Central memory CD8-positive, alpha-beta T cell (primary cell): ENCODE results near the gene KRTAP16-1.

Experiments
- ATAC-seq: fragments of 150-1000 bp; cut with Tn5 transposase; replicated peaks from 2 replicates; pipeline ENCODE4 v1.10.0; 2022; ENCODE audit warnings: mild to moderate bottlenecking, moderate FRiP score, moderate number of reproducible peaks; ENCODE audit not compliant: poor library complexity, severe bottlenecking; ENCODE audit errors: extremely low read depth
- DNase-seq, 2 donors: peaks; one replicate each; pipeline ENCODE4 v3.0.0; 2021; ENCODE audit warnings: low spot score in 2 of 2
- H3K27ac Mint-ChIP-seq: one replicate; pipeline ENCODE4 v1.8.0; 2022; ENCODE audit warnings: low read depth, mild to moderate bottlenecking, moderate library complexity, mixed read lengths
- H3K27me3 Mint-ChIP-seq: one replicate; pipeline ENCODE4 v1.8.0; 2022; ENCODE audit warnings: mixed read lengths
- H3K36me3 Mint-ChIP-seq: one replicate; pipeline ENCODE4 v1.8.0; 2022; ENCODE audit warnings: mild to moderate bottlenecking, moderate library complexity, mixed read lengths; ENCODE audit not compliant: insufficient read depth
- H3K4me1 Mint-ChIP-seq: one replicate; pipeline ENCODE4 v1.8.0; 2022; ENCODE audit warnings: mixed read lengths
- H3K4me3 Mint-ChIP-seq: one replicate; pipeline ENCODE4 v1.8.0; 2022; ENCODE audit warnings: mild to moderate bottlenecking, moderate library complexity, mixed read lengths
- H3K9me3 Mint-ChIP-seq: one replicate; pipeline ENCODE4 v1.8.0; 2022; ENCODE audit warnings: mixed read lengths

The KRTAP16-1 gene

DNA sequence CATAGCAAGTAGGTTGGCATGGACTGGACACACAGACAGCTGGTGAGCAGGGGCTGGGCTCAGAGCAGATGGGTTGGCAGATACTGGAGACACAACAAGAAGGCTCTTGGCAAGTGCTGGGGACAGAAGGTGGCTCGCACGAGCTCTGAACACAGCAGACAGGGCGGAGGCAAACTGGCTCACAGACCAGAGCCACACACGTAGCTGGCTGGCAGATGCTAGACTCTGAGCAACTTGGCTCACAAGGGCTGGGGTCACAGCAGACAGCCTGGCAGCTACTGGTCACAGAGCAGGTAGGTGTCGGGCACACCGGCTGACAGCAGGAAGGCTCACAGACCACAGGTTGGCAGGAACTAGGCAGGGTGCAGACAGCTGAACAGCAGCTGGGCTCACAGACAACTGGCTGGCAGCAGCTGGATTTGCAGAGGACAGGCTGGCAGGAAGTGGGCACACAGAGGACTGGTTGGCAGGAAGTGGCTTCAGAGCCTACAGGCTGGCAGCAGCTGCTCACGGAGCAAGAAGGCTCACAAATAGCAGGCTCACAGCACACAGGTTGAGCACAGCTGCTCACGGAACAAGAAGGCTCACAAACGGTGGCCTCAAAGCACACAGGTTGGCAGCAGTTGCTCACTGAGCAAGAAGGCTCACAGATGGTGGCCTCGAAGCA, 725 bp downstream of the KRTAP16-1 start:
- ATAC-seq, result peak; percentile 86
- Mint-ChIP-seq H3K9me3 (no peaks in the 10 kb centered on the region), H3K27ac (peak overlapping the region; percentile 98), H3K27me3 (no peaks in the 10 kb centered on the region), H3K36me3 (peaks cover 18% of the 10 kb centered on the region), H3K4me1 (peaks cover 50% of the 10 kb centered on the region), H3K4me3 (peak overlapping the region; percentile 68)
- peak; percentile 70 to 89 for DNase-seq

- Mint-ChIP-seq H3K9me3 (no peaks in the 10 kb centered on the region), H3K27ac (peak overlapping the region; percentile 98), H3K4me3 (peak overlapping the region; percentile 68), H3K36me3 (peaks cover 17% of the 10 kb centered on the region), H3K4me1 (peaks cover 50% of the 10 kb centered on the region), H3K27me3 (no peaks in the 10 kb centered on the region)
- DNase-seq, result no peak
- ATAC-seq, result no peak
These were observed 1.5 kb downstream of the KRTAP16-1 start for GRCh38 chr17:41307647-41308046.

- Mint-ChIP-seq H3K36me3 (peaks cover 11% of the 10 kb centered on the region), H3K4me3 (no peak overlapping the region), H3K4me1 (peaks cover 38% of the 10 kb centered on the region), H3K27ac (no peak overlapping the region), H3K9me3 (no peaks in the 10 kb centered on the region), H3K27me3 (peaks cover 8% of the 10 kb centered on the region)
- DNase-seq (no peak), ATAC-seq (no peak)
These were observed 5.0 kb downstream of the KRTAP16-1 start for GRCh38 chr17:41304091-41304490.

GRCh38 chr17:41302981-41303380, 6.1 kb downstream of the KRTAP16-1 start:
- DNase-seq (no peak), ATAC-seq (no peak)
- Mint-ChIP-seq H3K27me3 (peaks cover 9% of the 10 kb centered on the region), H3K27ac (no peak overlapping the region), H3K4me3 (no peak overlapping the region), H3K36me3 (peaks cover 1% of the 10 kb centered on the region), H3K4me1 (peaks cover 27% of the 10 kb centered on the region), H3K9me3 (no peaks in the 10 kb centered on the region)

- ATAC-seq (no peak), DNase-seq (no peak)
- Mint-ChIP-seq H3K36me3 (no peaks in the 10 kb centered on the region), H3K27me3 (peaks cover 9% of the 10 kb centered on the region), H3K9me3 (no peaks in the 10 kb centered on the region), H3K4me1 (peaks cover 19% of the 10 kb centered on the region), H3K27ac (peak within 1 kb of the TSS; percentile 39), H3K4me3 (no peak within 1 kb of the TSS)
These were observed 6.9 kb downstream of the KRTAP16-1 start, which contains the start of gene KRTAP29-1 for GRCh38 chr17:41301916-41302901. KRTAP29-1 (minus strand) TSS chr17:41302851; CDS start chr17:41302851, 0 bp downstream.

- Mint-ChIP-seq H3K4me1 (peaks cover 10% of the 10 kb centered on the region), H3K4me3 (no peak overlapping the region), H3K27ac (peak overlapping the region; percentile 39), H3K9me3 (no peaks in the 10 kb centered on the region), H3K27me3 (peaks cover 9% of the 10 kb centered on the region), H3K36me3 (no peaks in the 10 kb centered on the region)
- no peak for ATAC-seq
- no peak for DNase-seq
These were observed 7.8 kb downstream of the KRTAP16-1 start for GRCh38 chr17:41301204-41301790.

GRCh38 chr17:41298458-41299135, 10.5 kb downstream of the KRTAP16-1 start:
- H3K9me3 Mint-ChIP-seq, result no peaks in the 10 kb centered on the region

DNA sequence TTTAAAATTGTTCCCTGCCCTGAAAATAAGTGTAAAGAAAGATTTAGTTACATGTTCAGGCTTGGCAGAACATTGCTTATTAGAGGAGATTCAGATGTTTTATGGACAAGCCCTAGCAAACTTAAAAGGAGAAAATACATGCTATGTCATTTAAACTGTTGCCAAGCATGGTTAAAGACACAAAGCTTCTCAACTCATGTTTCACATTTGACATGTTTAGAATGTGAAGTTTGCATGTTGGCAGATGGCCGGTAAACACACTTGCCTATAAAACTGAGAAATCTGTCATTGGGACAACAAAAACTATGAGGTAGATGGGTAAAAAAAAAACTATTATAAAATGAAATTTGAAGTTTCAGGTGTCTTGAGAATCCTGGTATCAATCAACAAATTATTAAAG, 12.3 kb downstream of the KRTAP16-1 start:
- H3K4me3 Mint-ChIP-seq, result no peak overlapping the region
- DNase-seq (no peak), ATAC-seq (no peak)
- peaks cover 29% of the 10 kb centered on the region for H3K27me3 Mint-ChIP-seq
- no peaks in the 10 kb centered on the region for H3K36me3 Mint-ChIP-seq
- peaks cover 6% of the 10 kb centered on the region for H3K4me1 Mint-ChIP-seq
- no peak overlapping the region for H3K27ac Mint-ChIP-seq
- no peaks in the 10 kb centered on the region for H3K9me3 Mint-ChIP-seq

More at GRCh38 chr17:41298458-41299135, 10.5 kb downstream of the KRTAP16-1 start:
- DNase-seq (no peak), ATAC-seq (no peak)
- no peak overlapping the region for H3K4me3 Mint-ChIP-seq
- H3K36me3 Mint-ChIP-seq, result no peaks in the 10 kb centered on the region
- H3K27ac Mint-ChIP-seq, result no peak overlapping the region
- H3K4me1 Mint-ChIP-seq, result peaks cover 10% of the 10 kb centered on the region
- peaks cover 17% of the 10 kb centered on the region for H3K27me3 Mint-ChIP-seq

GRCh38 chr17:41294016-41294415, 15.1 kb downstream of the KRTAP16-1 start:
- Mint-ChIP-seq H3K27ac (no peak overlapping the region), H3K9me3 (no peaks in the 10 kb centered on the region), H3K36me3 (no peaks in the 10 kb centered on the region), H3K27me3 (peaks cover 30% of the 10 kb centered on the region), H3K4me3 (no peak overlapping the region), H3K4me1 (no peaks in the 10 kb centered on the region)
- no peak for ATAC-seq
- DNase-seq, result no peak

GRCh38 chr17:41287050-41287449, 22.1 kb downstream of the KRTAP16-1 start:
- peaks cover 10% of the 10 kb centered on the region for H3K27me3 Mint-ChIP-seq
- no peak for ATAC-seq
- no peak overlapping the region for H3K4me3 Mint-ChIP-seq
- no peaks in the 10 kb centered on the region for H3K36me3 Mint-ChIP-seq
- DNase-seq, result no peak
- H3K4me1 Mint-ChIP-seq, result peaks cover 6% of the 10 kb centered on the region
- H3K9me3 Mint-ChIP-seq, result no peaks in the 10 kb centered on the region
- no peak overlapping the region for H3K27ac Mint-ChIP-seq

GRCh38 chr17:41284546-41284945, 24.6 kb downstream of the KRTAP16-1 start:
- no peaks in the 10 kb centered on the region for H3K9me3 Mint-ChIP-seq
- peaks cover 3% of the 10 kb centered on the region for H3K27me3 Mint-ChIP-seq
- ATAC-seq, result no peak
- no peak overlapping the region for H3K27ac Mint-ChIP-seq
- H3K4me3 Mint-ChIP-seq, result no peak overlapping the region
- H3K4me1 Mint-ChIP-seq, result peaks cover 6% of the 10 kb centered on the region
- DNase-seq, result no peak
- H3K36me3 Mint-ChIP-seq, result no peaks in the 10 kb centered on the region

- H3K9me3 Mint-ChIP-seq, result no peaks in the 10 kb centered on the region
- H3K4me3 Mint-ChIP-seq, result no peak overlapping the region
- ATAC-seq, result no peak
- H3K27me3 Mint-ChIP-seq, result peaks cover 8% of the 10 kb centered on the region
- H3K27ac Mint-ChIP-seq, result no peak overlapping the region
- no peak for DNase-seq
- peaks cover 6% of the 10 kb centered on the region for H3K4me1 Mint-ChIP-seq
- H3K36me3 Mint-ChIP-seq, result no peaks in the 10 kb centered on the region
These were observed 25.1 kb downstream of the KRTAP16-1 start for GRCh38 chr17:41284043-41284442.
